ENCODE measurements around the gene MYH14. TPM values are rescaled to one million over a fixed set of nuclear protein-coding genes. Genes with fewer than 3 reads are reported as not detected.

The MYH14 gene
- polyA plus RNA-seq, 1 donor from 2014 or later, result not detected

- Histone ChIP-seq H3K4me3 (ENCODE audit: low read length) (no peak overlapping the region), H3K9me3 (ENCODE audit: low read length) (no peaks in the 10 kb centered on the region), H3K4me2 (ENCODE audit: low read length) (no peak overlapping the region), H3F3A (ENCODE audit: insufficient read depth, low read length, poor library complexity, severe bottlenecking) (no peaks in the 10 kb centered on the region), H2AFZ (ENCODE audit: low read depth, low read length) (no peak overlapping the region), H3K27ac (ENCODE audit: low read length) (no peak overlapping the region), H3K9ac (ENCODE audit: low read length) (no peak overlapping the region), H3K36me3 (ENCODE audit: insufficient read depth, low read length) (no peaks in the 10 kb centered on the region), H3K9me2 (ENCODE audit: insufficient read depth, low read length) (no peaks in the 10 kb centered on the region), H4K20me1 (ENCODE audit: insufficient read depth) (no peaks in the 10 kb centered on the region), H3K79me2 (replicated peaks; ENCODE audit: insufficient read depth, low read length) (no peaks in the 10 kb centered on the region), H3K27me3 (ENCODE audit: insufficient read depth, low read depth, low read length) (no peaks in the 10 kb centered on the region)
- TF ChIP-seq TAF1 (IDR thresholded peaks at IDR 0.05; ENCODE audit: low read depth), result no peak
- no peak for TF ChIP-seq MXI1 (conservative IDR thresholded peaks at IDR 0.05; ENCODE audit: poor library complexity, severe bottlenecking)
- no peak for TF ChIP-seq EZH2 (IDR thresholded peaks at IDR 0.05; ENCODE audit: borderline replicate concordance, insufficient read depth, low read length, poor library complexity, severe bottlenecking)
- TF ChIP-seq EP300 (conservative IDR thresholded peaks at IDR 0.05; ENCODE audit: poor library complexity, severe bottlenecking), result no peak
- no peak for TF ChIP-seq CTCF (IDR thresholded peaks at IDR 0.05; ENCODE audit: poor library complexity, severe bottlenecking)
- TF ChIP-seq SMC3 (conservative IDR thresholded peaks at IDR 0.05; ENCODE audit: poor library complexity), result no peak
- no peak for TF ChIP-seq REST (IDR thresholded peaks at IDR 0.05; ENCODE audit: borderline replicate concordance)
These were observed 72.4 kb downstream of the MYH14 start for GRCh38 chr19:50275577-50276368.

- Histone ChIP-seq H3K9ac (ENCODE audit: low read length) (no peak overlapping the region), H2AFZ (ENCODE audit: low read depth, low read length) (no peak overlapping the region), H3K27me3 (ENCODE audit: insufficient read depth, low read depth, low read length) (no peaks in the 10 kb centered on the region), H3K9me2 (ENCODE audit: insufficient read depth, low read length) (no peaks in the 10 kb centered on the region), H3F3A (ENCODE audit: insufficient read depth, low read length, poor library complexity, severe bottlenecking) (no peaks in the 10 kb centered on the region), H3K79me2 (replicated peaks; ENCODE audit: insufficient read depth, low read length) (no peaks in the 10 kb centered on the region), H3K4me3 (ENCODE audit: low read length) (no peak overlapping the region), H4K20me1 (ENCODE audit: insufficient read depth) (no peaks in the 10 kb centered on the region), H3K4me2 (ENCODE audit: low read length) (no peak overlapping the region), H3K27ac (ENCODE audit: low read length) (no peak overlapping the region), H3K36me3 (ENCODE audit: insufficient read depth, low read length) (no peaks in the 10 kb centered on the region), H3K9me3 (ENCODE audit: low read length) (no peaks in the 10 kb centered on the region)
- no peak for TF ChIP-seq RAD21 (conservative IDR thresholded peaks at IDR 0.05)
- no peak for TF ChIP-seq CTCF (IDR thresholded peaks at IDR 0.05; ENCODE audit: poor library complexity, severe bottlenecking)
- TF ChIP-seq EP300 (conservative IDR thresholded peaks at IDR 0.05; ENCODE audit: poor library complexity, severe bottlenecking), result no peak
- TF ChIP-seq MXI1 (conservative IDR thresholded peaks at IDR 0.05; ENCODE audit: poor library complexity, severe bottlenecking), result no peak
- no peak for TF ChIP-seq POLR2AphosphoS5 (IDR thresholded peaks at IDR 0.05)
- no peak for TF ChIP-seq EZH2 (IDR thresholded peaks at IDR 0.05; ENCODE audit: borderline replicate concordance, insufficient read depth, low read length, poor library complexity, severe bottlenecking)
- TF ChIP-seq TAF1 (IDR thresholded peaks at IDR 0.05; ENCODE audit: low read depth), result no peak
- no peak for TF ChIP-seq SMC3 (conservative IDR thresholded peaks at IDR 0.05; ENCODE audit: poor library complexity)
These were observed 73.1 kb downstream of the MYH14 start for GRCh38 chr19:50276370-50277063.
